CMK (cell line): Measurements from ENCODE around the gene ATP8A2.
A peak's percentile ranks its signal among the peaks of the same experiment; 100 is the strongest.
"Not testable (repeated sequence)": the region's sequence is repeated elsewhere in the genome, so short reads cannot be mapped to it uniquely, and the experiment has no call there.

Experiments used
- DNase-seq: peaks from one replicate; pipeline ENCODE4 v3.0.0-alpha.2; 2010; ENCODE audit warnings: low read depth

ATP8A2 gene

DNA sequence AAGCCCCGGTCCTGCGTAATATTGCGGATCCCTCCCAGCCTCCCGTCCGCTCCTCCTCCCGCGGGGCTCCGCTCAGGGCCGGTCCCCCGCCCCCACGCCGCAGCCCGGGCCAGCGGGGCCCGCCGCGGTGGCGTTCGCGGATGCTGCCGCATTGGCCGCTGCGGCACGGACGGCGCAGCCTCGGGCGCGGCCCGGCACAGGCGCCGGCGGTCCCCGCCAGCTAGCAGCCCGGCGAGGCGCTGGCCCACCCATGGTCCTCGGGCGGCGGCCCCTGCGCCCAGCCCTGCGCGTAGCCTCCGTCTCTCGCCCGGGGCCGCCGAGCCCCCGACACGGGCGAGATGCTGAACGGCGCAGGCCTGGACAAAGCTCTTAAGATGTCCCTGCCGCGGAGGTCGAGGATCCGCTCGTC is at the start of gene ATP8A2:
Gene ATP8A2 (plus strand): TSS at position 100 of the 409 bp plus-strand sequence. CDS start 239 bp downstream, at position 339.
- DNase-seq: no peak

DNA sequence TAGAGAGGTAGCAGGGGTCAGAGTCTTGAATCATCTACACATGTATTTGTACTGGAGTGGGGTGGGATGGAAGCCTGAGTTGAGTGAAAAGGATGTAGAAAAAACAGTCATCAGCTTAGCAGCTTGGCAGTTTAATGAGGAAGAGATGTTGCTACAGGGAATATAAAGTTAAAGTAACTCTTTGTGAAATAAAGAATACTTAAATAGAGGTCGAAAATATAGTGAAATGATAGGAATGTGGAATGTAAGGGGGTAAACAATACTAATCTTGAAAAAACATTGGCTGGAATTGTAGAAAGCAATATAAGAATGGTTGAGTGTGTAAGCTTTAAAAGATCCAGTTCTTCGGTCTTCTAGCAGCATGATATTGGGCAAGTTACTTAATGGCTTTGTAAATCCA is 47.7 kb upstream of the ATP8A2 start:
- DNase-seq: no peak

GRCh38 chr13:25329706-25330105 is 42.1 kb upstream of the ATP8A2 start:
- no peak for DNase-seq

- no peak for DNase-seq
Observed at GRCh38 chr13:25330541-25330940, 41.2 kb upstream of the ATP8A2 start.

GRCh38 chr13:25335856-25336255 is 35.9 kb upstream of the ATP8A2 start:
- no peak for DNase-seq

GRCh38 chr13:25345576-25345975 is 26.2 kb upstream of the ATP8A2 start:
- DNase-seq: no peak

DNA sequence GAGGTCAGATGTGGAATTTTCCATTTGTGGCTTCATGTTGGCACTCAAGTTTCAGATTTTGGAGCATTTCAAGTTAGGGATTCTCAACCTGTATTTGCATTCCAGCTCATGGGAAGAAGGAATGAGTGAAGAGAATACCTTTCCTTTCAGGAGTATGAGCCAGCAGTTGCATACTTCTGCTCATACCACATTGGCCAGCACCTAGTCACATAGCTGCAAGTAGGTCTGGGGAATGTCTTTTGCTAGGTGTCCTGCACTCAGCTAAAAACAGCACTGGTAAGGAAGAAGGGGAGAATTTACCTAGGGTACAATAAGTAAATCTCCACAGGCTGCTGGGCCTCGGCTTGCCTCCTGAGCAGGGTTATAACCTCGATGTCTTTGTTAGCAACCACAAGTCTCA is 24.6 kb upstream of the ATP8A2 start:
- no peak for DNase-seq

- DNase-seq: no peak
Observed at GRCh38 chr13:25351404-25351803, 20.4 kb upstream of the ATP8A2 start.

DNA sequence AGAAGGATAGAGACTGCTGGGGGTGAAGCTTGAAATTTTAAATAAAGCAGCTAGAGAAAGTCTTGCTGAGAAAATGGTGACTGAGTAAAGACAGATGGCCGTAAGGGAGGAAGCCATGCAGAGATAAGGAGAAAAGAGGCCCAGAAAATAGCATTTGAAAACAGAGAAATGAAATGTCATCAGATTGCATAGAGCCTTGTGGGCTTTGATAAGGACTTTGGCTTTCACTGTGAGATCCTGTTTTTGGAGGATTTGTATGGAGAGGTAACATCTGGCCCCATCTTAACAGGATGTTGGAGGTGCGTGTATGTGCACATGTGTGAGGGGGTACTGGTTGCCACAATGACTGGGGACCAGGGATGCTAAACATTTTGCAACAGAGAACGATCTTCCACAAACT is 19.5 kb upstream of the ATP8A2 start:
- peak; percentile 11 for DNase-seq

DNA sequence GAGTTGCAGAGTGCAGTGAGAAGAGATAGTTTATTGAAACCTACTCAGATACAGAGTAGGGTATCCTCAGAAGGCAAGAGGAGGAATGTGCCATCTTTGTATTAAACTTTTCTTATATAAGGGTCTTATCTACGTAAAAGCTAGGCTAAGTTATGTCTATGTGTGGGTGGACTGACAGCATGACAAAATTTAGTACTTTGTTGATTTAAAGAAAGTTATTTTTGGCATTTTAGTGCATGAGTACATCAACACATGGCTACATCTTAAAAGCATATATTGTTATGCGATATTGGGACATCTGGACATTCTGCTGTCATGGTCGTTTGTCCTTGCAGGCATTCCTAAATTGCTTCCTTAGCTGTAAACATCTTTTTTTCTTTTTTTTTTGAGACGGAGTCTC is 19.0 kb upstream of the ATP8A2 start:
- DNase-seq: no peak

- DNase-seq: no peak
Observed at GRCh38 chr13:25353344-25353743, 18.4 kb upstream of the ATP8A2 start.

GRCh38 chr13:25354377-25354776 is 17.4 kb upstream of the ATP8A2 start:
- DNase-seq: no peak

DNA sequence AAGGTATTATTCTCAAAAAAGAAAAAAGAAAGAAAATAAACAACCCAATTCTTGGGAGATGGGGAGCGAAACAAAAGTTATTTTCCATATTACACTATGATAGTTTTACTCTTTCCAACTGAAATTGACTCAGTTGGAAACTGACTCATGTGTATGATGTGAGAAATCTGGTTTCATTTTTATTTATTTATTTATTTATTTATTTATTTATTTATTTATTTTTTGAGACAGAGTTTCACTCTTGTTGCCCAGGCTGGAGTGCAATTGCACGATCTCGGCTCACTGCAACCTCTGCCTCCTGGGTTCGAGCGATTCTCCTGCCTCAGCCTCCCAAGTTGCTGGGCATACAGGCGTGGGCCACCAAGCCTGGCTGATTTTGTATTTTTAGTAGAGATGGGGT is 11.3 kb upstream of the ATP8A2 start:
- not testable (repeated sequence) for DNase-seq

DNA sequence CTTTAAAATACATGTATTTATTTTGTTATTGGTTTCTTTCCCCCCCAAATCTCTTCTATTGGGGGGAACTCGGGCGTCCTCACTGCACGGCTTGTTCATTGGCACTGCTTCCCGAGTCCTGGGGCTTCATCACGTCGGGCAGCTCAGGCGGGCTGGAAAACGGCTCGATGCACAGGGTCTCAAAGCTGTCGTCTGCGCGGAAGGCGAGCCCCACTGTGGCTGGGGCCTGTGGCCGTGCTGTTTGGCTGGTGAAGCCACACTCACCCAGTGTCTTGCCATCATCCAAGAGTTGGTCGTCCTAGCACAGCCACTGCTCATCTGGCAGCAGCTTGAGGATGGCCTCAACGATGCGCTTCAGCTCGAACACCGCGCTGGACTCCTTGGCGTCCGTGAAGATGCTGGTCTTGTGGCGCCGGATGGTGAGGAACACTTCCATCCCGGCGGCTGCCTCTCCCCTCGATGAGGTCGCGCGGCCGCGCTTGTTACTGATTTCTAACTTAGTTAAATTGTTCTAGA is 6.0 kb upstream of the ATP8A2 start:
- no peak for DNase-seq

DNA sequence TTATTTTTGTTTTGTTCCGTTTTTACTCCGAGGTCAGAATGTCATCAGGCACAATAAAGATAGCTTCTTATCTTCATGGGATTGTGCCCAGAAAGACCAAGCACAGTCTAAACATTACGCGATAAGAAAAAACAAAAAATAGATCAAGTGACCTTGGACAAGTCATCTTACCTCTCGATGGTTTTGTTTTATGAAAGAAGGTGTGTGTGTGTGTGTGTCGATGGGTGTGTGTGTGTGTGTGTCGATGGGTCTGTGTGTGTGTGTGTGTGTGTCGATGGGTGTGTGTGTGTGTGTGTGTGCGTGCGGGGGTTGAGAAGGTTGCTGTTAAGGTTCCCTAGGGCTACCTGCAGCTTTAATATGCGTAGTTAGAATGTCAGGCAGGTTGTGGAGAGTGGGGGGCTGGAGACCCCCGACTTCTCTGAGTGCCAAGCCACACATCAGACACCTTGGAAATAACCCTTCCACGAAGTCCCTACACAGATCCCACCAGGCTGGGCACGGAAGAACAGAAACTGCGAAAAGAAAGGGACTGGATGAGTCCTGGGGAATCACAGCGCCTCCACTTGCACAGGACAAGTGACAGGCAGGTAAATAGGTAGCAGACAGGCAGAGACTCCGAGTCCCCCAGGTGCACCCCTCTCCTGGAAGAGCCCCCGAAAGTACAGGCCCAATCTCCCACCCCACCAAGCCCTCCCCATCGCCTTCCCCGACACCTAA is 458 bp upstream of the ATP8A2 start:
- DNase-seq: no peak

GRCh38 chr13:25372284-25373081 is 709 bp downstream of the ATP8A2 start:
- no peak for DNase-seq

DNA sequence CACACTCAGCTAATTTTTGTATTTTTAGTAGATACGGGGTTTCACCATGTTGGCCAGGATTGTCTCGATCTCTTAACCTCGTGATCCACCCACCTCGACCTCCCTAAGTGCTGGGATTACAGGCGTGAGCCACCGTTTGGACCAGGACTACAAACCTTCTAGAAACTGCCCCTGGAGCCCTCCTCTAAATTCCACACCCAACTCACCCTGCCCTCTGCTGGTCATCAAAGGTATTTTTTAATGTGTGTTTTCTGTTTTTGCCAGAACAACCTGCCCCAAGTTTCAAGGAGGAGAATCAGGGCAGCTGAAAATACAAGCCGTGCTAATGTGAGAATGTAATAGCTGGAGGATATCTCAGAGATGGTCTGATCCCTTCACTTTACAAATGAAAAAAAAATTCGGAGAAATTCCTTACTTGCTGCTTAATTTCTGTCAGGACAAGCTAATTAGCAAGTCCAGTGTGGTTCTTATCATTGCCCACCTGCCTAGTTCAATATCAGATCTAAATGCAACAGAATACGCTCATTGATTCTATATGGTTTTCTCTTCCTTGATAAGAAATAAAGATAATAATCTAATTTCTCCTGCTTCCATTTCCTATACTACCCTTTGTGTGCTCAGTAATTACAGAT is 4.1 kb downstream of the ATP8A2 start:
- no peak for DNase-seq

GRCh38 chr13:25377244-25377962 is 5.6 kb downstream of the ATP8A2 start:
- DNase-seq: no peak

DNA sequence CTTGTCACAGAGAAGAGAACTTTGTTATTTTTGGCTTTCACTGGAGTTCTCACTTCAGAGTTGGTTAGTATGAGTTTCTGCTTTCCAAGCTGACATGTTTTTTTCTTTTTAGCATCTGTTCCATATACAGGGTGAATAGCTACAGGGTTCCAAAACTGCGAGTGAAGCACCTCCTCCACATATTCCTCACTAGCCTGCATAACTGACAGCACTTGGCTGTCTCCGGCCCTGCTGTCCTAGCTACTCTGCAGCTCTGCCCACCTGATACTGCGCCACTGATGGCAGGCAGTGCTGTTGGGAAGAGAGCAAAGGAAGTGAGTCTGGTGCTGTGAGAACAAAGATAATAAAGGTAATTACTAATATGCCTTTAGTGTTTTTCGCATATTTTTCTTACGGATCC is 6.8 kb downstream of the ATP8A2 start:
- DNase-seq: no peak

- DNase-seq: no peak
Observed at GRCh38 chr13:25379011-25379410, 7.2 kb downstream of the ATP8A2 start.

DNA sequence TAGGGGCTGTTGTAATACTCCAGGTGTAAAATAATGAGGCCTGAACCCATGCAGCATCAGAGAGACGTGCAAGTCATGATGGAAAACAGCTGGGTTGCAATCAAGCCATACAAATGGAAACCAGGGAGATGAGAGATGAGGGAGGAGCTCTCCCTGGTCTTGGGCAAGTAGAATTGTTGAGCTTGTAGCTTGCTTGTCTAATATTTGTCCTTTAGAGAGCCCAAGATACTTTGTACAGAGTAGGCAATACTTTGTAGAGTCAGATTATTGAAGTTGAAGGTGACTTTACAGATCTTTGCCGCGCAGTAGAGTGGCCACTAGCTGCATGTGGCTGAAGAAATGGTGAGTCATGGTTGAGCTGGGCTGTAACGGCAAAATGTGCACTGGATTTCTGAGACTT is 8.3 kb downstream of the ATP8A2 start:
- DNase-seq: no peak

GRCh38 chr13:25380741-25381324 is 9.1 kb downstream of the ATP8A2 start:
- no peak for DNase-seq
